Fibroblast of the aortic adventitia (primary cell): Measurements from ENCODE around the gene LCK. TPM values are rescaled to one million over a fixed set of nuclear protein-coding genes. Genes with fewer than 3 reads are reported as not detected.

ENCODE experiments used
- DNase-seq: peaks from one replicate; pipeline ENCODE4 v3.0.0-alpha.2; 2010; ENCODE audit warnings: low read depth
- H3K4me3 ChIP-seq: 2 replicates; pipeline ENCODE4 v1.5.1; 2011; ENCODE audit warnings: low read depth, mild to moderate bottlenecking, control low read depth, low read length, moderate library complexity
- total RNA-seq: library from RNA; depleted of rRNA; stranded (reverse); fragments of >200 nt; gene quantifications from 2 replicates; pipeline ENCODE4 v1.2.3, GENCODE V29; 2012; ENCODE audit warnings: low replicate concordance
- TF ChIP-seq, protein P1 (sequence below): IDR thresholded peaks from 2 replicates; pipeline ENCODE4 v1.5.1; 2011; ENCODE audit warnings: mild to moderate bottlenecking, low read length, control low read depth, inconsistent platforms; ENCODE audit not compliant: insufficient read depth

The LCK gene
- not detected in 2 replicates for total RNA-seq

DNA sequence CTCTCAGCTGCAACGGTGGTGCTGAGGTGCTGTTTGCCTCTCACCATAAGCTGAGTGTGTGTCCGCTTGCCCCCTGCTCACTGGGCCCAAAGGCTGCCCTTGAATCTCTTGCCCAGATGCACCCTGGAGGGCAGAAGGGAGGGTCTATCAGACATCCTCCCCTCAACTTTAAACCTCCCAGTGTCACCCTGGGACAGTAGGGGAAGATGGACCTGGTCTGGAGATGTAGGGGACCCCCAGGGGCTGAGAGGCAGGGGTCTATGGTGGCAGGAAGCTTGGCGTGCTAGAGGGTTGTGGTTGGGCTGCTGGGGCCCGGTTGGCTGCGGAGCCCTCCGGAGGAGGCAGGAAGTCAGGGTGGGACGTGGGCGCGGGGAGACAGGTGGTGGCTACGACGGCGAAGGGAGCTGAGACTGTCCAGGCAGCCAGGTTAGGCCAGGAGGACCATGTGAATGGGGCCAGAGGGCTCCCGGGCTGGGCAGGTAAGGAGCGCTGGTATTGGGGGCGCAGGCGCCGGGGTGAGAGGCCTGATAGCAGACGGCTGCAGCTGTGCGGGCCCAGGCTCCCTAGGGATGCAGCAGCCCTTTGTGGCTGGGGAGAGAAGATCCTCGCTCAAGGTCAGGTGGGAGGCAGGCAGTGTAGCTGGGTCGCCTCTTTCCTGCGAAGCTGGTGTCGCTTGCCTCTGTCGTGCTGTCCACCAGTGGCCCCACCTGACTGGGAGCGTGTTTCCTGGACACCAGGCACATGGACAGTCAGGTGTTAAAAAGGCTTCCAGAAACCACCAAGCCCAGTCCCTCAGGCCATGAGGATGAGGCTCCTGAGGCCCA lies at the start of gene LCK:
TSS of gene LCK (plus strand) at position 373 of the 824 bp plus-strand sequence. CDS start 23,065 bp downstream, outside the sequence.
- no peak for DNase-seq
- no peak within 1 kb of the TSS for H3K4me3 ChIP-seq
- TF ChIP-seq, protein P1, sequence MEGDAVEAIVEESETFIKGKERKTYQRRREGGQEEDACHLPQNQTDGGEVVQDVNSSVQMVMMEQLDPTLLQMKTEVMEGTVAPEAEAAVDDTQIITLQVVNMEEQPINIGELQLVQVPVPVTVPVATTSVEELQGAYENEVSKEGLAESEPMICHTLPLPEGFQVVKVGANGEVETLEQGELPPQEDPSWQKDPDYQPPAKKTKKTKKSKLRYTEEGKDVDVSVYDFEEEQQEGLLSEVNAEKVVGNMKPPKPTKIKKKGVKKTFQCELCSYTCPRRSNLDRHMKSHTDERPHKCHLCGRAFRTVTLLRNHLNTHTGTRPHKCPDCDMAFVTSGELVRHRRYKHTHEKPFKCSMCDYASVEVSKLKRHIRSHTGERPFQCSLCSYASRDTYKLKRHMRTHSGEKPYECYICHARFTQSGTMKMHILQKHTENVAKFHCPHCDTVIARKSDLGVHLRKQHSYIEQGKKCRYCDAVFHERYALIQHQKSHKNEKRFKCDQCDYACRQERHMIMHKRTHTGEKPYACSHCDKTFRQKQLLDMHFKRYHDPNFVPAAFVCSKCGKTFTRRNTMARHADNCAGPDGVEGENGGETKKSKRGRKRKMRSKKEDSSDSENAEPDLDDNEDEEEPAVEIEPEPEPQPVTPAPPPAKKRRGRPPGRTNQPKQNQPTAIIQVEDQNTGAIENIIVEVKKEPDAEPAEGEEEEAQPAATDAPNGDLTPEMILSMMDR, result no peak

DNA sequence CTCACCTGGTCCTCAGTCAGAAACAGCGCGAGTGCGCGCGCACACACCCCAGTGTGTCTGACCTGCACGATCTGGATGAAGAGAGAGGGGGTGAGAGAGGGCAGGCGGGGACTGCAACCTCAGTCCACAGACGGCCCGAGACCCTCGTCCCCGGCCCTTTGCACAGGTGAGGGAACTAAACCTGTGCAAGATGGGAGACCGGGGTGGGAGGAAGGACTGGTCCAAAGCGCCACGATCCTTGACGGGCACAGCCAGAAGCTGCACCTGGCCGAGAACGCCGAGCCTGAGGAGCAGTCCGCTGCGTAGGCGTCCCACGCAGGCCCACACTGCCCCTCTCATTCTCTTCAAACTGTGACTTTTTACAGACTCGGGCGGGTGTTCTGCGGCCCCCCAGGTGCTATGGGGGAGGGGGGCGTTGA lies 46.1 kb upstream of the LCK start:
- no peak for DNase-seq
- peak overlapping the region; percentile 87 for H3K4me3 ChIP-seq
- TF ChIP-seq, protein P1, result no peak

DNA sequence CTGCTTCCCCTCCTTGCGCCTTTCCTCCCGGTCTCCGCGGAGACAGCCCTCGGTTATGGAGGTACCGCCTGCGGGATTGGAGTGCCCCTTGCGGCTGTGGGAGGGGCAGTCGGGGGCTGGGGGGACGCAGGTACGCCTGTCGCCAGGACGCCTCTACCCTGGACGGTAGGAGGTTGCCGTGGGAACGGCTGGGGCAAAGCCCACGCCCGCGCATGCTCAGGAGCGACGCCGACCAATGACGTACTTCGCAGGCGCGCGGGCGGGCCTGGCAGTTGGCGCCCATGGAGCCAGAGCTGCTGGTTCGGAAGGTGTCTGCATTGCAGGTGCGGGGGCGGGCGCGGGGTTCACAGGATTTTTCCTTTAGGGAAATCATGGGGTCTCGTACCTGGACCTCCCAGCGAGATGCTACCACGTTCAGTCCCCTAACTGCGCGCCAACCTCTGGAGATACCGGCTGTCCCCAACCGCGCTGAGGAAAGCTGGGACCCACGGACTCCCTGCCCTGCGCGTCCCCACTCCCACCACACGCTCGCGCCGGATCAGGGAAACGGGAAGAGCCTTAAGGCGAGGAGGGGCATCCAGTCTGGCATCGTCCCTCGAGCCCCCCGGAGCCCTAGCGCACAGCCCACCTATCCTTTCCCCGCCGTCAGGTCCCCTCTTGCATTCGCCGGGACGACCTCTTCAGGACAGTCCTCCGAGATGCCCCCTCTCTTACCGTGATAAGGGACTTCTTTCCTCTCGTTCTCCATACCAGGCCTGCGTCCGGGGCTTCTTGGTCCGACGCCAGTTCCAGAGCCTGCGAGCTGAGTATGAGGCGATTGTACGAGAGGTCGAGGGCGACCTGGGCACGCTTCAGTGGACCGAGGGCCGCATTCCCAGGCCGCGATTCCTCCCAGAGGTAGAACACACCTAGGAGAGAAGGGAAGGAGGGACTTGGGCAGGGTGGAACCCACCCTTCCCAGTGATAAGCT lies 45.4 kb upstream of the LCK start, which contains the start of gene IQCC:
TSS of gene IQCC (plus strand) at position 271 of the 970 bp plus-strand sequence. CDS start at position 282, 11 bp downstream.
- peak within 1 kb of the TSS; percentile 87 for H3K4me3 ChIP-seq
- TF ChIP-seq, protein P1, result no peak
- peak; percentile 72 for DNase-seq

DNA sequence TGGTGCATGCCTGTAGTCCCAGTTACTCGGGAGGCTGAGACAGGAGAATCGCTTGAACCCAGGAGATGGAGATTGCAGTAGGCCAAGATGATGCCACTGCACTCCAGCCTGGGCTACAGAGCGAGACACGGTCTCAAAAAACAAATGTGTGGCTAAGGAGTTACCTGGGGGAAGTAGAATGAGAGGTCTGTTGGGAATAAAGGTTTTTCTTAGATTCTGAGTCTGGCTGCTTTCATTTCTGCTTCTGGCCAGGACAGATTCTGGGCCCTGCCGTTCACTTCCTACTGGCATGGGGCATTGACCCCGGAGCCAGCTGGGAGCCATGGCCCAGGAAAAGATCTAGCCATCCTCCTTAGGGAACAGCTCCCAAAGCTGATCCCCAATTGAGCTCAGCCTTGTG lies 42.6 kb upstream of the LCK start:
- TF ChIP-seq, protein P1, result no peak
- no peak overlapping the region for H3K4me3 ChIP-seq
- no peak for DNase-seq

GRCh38 chr1:32208891-32209328 lies 42.2 kb upstream of the LCK start, which contains the start of gene DCDC2B:
Gene DCDC2B, plus strand, starts transcription at chr1:32209089. Its CDS starts 5 bp downstream, at chr1:32209094.
- peak; percentile 34 for DNase-seq
- H3K4me3 ChIP-seq, result no peak within 1 kb of the TSS
- TF ChIP-seq, protein P1, result no peak
